ENCODE measurements around the gene MINAR2. TPM values are rescaled to one million over a fixed set of nuclear protein-coding genes. Genes with fewer than 3 reads are reported as not detected.

The MINAR2 gene
- total and polyA plus RNA-seq, 7 donors, result 0.27 TPM; not detected in 6

GRCh38 chr5:129768735-129769134, 20.8 kb downstream of the MINAR2 start:
- no peaks in the 10 kb centered on the region for H3K27me3 ChIP-seq
- no peak overlapping the region for H3K27ac ChIP-seq
- 30 to 61% methylated on average over 6 of the region's 6 CpGs for whole genome bisulfite sequencing, 2 donors
- H3K4me1 ChIP-seq, result no peaks in the 10 kb centered on the region
- intact Hi-C loops (cut with DNase I), result loop anchor here (5.0 kb wide), 3 partner anchors 656 to 1556 kb away; no protein-coding TSS in a partner anchor
- H3K36me3 ChIP-seq, result no peaks in the 10 kb centered on the region
- no peak overlapping the region for H3K4me3 ChIP-seq
- no peak for DNase-seq
- TF ChIP-seq POLR2A (IDR thresholded peaks at IDR 0.05) (no peak), POLR2AphosphoS5 (IDR thresholded peaks at IDR 0.05) (no peak), CTCF (IDR thresholded peaks at IDR 0.05) (no peak), EP300 (IDR thresholded peaks at IDR 0.05) (no peak)
- no peaks in the 10 kb centered on the region for H3K9me3 ChIP-seq

GRCh38 chr5:129770024-129770820, 22.3 kb downstream of the MINAR2 start:
- 70 to 77% methylated on average over 5 of the region's 5 CpGs for WGBS, 2 donors
- Histone ChIP-seq H3K27ac (no peak overlapping the region), H3K36me3 (no peaks in the 10 kb centered on the region), H3K4me3 (no peak overlapping the region), H3K27me3 (no peaks in the 10 kb centered on the region), H3K4me1 (no peaks in the 10 kb centered on the region), H3K9me3 (no peaks in the 10 kb centered on the region)
- DNase-seq, result no peak
- TF ChIP-seq CTCF (IDR thresholded peaks at IDR 0.05), result no peak
- TF ChIP-seq POLR2A (IDR thresholded peaks at IDR 0.05), result no peak
- no peak for TF ChIP-seq EP300 (IDR thresholded peaks at IDR 0.05)
- TF ChIP-seq POLR2AphosphoS5 (IDR thresholded peaks at IDR 0.05), result no peak
- intact Hi-C loops (cut with DNase I), result no loop called here

- no peaks in the 10 kb centered on the region for H3K9me3 ChIP-seq
- H3K4me1 ChIP-seq, result no peaks in the 10 kb centered on the region
- WGBS, 2 donors, result 42 to 49% methylated on average over 9 of the region's 9 CpGs
- intact Hi-C loops (cut with DNase I), result no loop called here
- H3K27ac ChIP-seq, result no peak overlapping the region
- H3K27me3 ChIP-seq, result no peaks in the 10 kb centered on the region
- no peaks in the 10 kb centered on the region for H3K36me3 ChIP-seq
- no peak overlapping the region for H3K4me3 ChIP-seq
- TF ChIP-seq POLR2AphosphoS5 (IDR thresholded peaks at IDR 0.05) (no peak), EP300 (IDR thresholded peaks at IDR 0.05) (no peak), CTCF (IDR thresholded peaks at IDR 0.05) (peak in 3 of 4 experiments; percentile 44 to 64 (median 55)), POLR2A (IDR thresholded peaks at IDR 0.05) (no peak)
- no peak for DNase-seq
These were observed 23.4 kb downstream of the MINAR2 start for GRCh38 chr5:129771058-129771838.

GRCh38 chr5:129773376-129773775, 25.5 kb downstream of the MINAR2 start:
- Histone ChIP-seq H3K27me3 (no peaks in the 10 kb centered on the region), H3K9me3 (no peaks in the 10 kb centered on the region), H3K36me3 (no peaks in the 10 kb centered on the region), H3K27ac (no peak overlapping the region), H3K4me1 (no peaks in the 10 kb centered on the region), H3K4me3 (no peak overlapping the region)
- no peak for TF ChIP-seq CTCF (IDR thresholded peaks at IDR 0.05)
- no peak for TF ChIP-seq EP300 (IDR thresholded peaks at IDR 0.05)
- no peak for TF ChIP-seq POLR2AphosphoS5 (IDR thresholded peaks at IDR 0.05)
- TF ChIP-seq POLR2A (IDR thresholded peaks at IDR 0.05), result no peak
- intact Hi-C loops (cut with DNase I), result no loop called here
- DNase-seq, result no peak
- 89 to 92% methylated on average over 5 of the region's 5 CpGs for WGBS, 2 donors
